HG02759 (cell line): ENCODE measurements around the gene TBC1D9.
A peak's percentile ranks its signal among the peaks of the same experiment; 100 is the strongest.

Source experiments
- ATAC-seq: cut with Tn5 transposase; IDR thresholded peaks from one replicate; pipeline ENCODE4 v1.9.1; 2021; ENCODE audit warnings: mild to moderate bottlenecking, moderate library complexity; ENCODE audit not compliant: unreplicated experiment

Gene TBC1D9

DNA sequence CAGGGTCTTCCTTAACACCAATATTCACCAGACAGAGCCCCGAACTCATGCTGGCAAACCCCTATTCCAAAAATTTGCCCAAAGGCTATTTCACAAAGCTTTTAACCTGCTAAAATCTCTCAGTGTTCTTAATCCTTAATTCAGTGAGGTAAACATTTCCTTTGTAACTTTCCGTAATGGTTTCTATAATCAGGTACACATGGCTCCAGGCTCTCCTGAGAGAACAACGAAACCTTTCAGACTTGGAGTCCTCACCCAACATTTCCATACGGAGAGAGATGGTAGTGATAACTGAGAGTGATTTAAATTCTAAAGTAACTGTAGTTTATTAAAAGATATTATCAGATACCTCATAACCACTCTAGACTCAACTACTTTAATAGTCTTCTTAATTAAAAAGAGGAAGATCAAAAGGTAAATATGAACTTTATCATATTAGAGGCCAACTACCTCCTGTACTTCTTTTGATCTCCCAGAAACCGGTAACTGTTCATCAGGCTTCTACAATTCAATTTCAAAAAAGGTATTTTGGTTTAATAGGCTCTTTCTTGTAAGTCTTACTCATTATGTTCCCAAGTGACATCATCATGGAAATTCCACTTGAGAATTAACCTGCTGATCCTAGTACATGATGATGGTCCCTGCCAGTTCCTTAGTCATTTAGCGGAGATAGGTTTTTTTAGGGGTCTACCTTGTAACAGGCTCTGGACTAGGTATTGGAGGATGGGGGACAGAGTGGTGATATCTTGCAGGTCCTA lies 96.1 kb downstream of the TBC1D9 start:
- no peak for ATAC-seq

- no peak for ATAC-seq
Observed at GRCh38 chr4:140654495-140654814, 101.7 kb downstream of the TBC1D9 start.

DNA sequence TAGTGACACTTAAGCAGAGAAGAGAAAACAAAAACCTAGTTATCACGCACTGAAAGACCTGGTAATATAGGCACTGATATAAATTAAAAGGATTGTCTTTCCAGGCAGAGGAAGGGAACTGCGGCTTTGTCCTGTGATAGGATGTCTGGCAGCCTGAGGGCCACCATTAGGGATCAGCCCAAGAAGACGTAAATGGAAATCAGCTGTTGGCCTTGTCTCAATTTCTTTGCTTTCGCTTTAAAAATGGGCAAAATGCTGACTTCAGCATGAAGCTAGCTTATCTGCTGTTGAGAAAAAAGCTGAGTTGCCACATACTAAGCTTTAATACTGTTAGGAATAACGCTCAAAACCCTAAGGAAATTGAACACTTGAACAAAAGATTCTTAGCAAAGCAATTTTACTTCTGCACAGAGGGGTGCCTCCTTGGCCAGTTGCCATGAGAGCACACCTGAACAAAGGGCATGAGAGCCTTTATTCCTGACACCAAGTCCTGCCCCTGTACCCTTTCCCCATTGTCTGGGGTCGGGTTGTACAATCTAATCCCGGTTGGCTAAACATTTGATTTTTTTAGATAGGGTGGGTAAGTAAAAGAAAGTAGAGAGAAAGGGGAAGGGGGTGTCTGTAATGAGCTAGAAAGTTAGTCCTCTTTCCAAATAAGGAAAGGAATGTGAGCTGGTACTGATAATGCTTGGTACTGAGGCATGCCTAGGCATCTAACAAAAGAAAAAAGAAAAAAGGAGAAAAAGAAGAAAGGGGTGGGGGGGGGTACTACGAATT lies 102.3 kb downstream of the TBC1D9 start:
- no peak for ATAC-seq

DNA sequence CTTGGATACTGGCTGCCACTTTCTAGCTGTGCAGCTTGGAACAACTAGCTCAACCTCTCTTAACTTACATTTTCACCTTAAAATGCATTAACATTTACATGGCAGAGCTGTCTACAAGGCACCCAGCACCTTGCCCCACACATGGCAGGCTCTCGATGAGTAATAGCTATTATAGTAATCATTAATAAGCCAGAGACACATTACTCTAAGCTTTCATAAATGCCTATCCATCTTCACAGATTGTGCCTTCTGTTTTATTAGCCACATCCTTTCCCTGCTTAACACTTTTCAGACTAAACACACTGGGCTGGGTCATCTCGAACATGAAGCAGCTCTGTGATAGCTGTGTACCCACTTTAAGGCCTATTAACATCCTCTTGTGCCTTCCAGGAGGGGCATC lies 103.6 kb downstream of the TBC1D9 start:
- ATAC-seq = no peak

DNA sequence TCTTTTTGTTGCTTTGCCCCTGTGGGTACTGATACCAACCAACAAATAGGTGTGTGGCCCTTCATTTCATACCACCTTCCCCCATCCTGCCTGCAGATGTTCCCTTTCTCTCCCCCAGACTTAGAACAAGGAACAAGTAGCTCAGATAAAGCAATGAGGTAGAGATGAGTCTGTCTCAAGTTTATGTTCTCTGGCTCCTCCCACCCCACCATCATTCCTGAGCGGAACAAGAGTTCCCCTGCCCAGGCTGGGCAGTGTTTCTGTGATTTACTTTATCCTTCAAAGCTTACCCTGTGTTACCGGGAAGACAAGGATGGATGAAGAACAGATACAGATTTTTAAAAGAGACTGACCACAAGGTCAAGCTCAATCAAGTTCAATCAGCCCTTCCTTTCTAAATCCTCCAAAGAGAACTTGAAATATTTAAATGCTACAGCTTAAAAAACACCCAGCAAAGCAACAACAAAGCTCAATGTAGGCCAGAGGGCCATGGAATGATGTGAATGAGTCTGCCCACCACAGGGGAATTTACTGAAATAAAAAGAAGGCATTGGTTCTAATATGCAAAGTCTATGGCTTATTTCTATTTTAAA lies 107.4 kb downstream of the TBC1D9 start:
- no peak for ATAC-seq

DNA sequence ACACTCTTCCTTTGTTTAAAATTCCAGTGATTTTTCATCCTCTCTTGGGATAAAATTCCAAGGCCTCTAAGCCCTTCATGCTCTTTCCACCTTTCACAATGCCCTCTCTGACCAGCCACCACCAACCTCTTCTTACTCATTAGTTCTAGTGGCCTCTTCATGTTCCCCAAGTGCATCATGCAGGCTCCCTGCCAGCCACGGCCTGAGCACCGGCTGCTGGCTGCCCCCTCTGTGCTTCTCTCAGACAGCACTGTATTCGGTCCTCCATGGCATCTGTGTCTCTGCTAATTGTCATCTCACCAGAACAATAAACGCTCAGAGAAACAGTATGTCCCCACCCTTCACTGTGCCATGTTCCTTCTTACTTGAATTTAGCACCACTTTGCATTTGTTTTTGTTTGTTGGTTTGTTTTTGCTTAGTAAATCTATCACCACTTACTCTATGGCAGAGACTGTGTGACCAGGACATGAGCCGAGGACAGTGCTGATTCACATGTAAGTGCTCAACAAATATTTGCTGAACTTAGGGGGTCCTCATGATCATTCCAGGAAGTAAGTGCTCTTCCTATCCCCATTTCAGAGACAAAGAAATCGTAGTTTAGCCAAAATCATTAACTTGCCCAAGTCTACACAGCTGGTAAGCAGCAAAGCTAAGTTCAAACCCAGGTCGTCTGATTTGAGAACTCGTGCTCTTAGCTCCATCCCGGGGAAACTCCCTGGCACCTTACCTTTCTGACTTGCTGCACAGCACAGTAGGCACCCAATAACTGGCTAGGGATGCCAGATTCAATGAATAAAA lies 110.4 kb downstream of the TBC1D9 start:
- no peak for ATAC-seq

- no peak for ATAC-seq
Observed at GRCh38 chr4:140645196-140645595, 111.0 kb downstream of the TBC1D9 start.

DNA sequence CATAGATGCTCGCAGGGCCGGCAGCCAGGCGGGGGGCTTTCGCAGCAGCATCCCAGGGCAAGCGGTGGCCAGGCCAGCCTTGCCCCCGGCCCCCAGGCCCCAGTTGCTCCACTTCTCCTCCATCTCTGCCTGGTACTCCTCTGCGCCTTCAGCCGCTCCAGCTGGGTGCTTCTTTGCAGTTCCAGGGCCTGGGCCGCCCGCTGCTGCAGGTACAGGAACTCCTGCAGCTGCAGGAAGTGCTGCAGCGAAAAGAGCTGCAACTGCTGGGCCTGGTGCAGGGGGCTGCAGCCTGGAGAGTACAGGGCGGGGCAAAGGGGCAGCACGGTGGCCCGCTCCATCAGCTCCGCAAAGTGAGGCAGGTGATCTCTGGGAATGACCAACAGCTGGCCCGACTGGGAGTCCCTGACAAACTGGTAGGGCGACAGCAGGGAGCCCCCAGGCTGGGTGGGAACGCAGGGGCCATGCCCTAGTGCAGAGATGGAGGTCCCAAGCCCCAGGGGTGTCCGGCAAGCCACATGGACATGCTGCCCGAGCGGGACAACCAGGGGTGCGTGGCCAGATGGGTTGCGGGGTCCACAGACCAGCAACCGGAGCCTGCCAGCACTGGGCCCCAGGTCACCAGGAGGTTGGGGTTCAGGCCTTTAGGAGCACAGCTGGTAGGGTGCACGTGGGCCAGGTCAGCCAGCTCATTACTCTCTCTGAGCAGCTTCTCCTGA lies 111.6 kb downstream of the TBC1D9 start:
- no peak for ATAC-seq

DNA sequence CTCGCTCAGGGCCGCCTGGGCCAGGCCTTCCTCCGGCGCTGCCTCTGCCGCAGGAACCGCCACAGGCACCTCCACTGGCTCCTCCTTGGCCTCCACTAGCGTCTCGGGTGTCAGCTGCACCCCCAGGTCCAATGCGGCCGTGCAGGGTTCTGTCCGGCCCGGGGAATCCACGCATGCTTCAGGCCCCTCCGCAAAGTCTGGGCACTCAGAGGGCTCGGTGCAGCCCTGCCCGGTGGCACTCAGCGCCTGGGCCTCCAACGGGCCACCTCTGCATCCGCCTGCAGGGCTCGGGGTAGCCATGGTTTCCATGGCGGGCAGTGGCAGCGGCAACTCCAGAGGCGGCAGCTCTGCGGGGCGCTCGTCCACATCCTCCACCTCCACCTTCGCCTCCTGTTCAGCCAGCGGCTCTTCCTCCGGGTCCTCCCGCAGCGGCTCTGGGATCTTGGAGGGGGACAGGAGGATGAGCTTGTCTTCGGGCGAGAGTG lies 112.6 kb downstream of the TBC1D9 start:
- no peak for ATAC-seq

- ATAC-seq = no peak
Observed at GRCh38 chr4:140642674-140643437, 113.3 kb downstream of the TBC1D9 start.

DNA sequence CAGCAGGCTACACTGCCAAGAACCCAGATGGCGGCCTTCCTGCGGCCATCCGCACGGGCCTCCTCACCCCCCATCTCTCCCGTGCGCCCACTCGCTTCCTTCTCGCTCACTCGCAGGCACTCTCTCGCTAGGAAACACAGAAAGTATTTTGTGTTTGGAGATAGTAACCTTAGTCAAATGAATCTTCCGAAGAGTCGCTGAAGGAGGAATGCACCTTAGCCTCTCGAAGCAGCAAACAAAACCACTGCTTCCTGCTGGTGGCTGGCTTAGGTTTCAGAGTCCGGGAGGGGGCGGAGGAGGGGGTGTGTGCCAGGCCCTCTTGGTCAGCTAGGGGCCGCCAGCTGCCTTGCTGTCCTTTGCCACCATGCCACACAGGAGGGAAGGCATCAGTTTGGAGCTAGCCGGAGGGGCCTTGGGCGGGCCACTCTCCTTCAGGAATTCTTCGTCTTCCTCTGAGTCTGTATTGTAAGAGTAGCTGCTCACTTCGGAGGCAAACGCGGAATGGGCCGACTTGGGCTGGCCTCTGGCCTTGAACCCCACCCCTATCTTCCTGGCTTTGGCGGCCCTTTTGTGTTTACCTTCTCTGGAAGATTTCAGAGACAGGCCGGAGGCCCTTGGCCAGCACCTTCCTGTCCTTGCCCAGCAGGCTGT lies 114.3 kb downstream of the TBC1D9 start:
- ATAC-seq = no peak

GRCh38 chr4:140641105-140641555 lies 115.1 kb downstream of the TBC1D9 start:
- ATAC-seq = no peak

DNA sequence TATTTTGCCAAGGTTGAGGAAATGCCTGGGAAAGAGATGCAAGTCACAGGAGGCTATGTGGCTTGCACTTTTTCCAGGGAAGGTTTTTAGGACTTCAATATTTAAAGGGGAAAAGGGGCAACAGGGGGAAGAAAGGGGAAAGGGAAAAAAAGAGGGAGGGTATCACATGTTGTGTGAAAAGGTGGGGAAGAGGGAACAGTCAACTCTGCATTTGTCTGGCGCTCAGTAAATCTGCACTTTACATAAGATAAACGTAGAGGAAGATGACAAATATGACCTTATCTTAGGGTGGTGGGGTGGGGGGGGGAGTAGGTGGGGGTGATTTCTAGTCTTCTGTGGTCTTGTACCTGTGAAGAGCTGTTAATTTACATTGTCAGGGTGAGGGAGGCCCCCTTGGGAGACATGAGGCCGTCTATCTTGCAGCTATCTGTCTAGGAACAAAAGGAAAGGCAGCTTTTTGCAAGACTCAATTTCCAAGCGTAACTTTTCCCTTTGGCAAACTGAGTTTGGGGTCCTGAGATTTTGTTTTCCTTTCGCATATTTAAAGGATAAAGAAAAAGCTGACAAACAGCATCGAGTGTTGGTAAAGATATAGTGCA lies 115.9 kb downstream of the TBC1D9 start:
- no peak for ATAC-seq

DNA sequence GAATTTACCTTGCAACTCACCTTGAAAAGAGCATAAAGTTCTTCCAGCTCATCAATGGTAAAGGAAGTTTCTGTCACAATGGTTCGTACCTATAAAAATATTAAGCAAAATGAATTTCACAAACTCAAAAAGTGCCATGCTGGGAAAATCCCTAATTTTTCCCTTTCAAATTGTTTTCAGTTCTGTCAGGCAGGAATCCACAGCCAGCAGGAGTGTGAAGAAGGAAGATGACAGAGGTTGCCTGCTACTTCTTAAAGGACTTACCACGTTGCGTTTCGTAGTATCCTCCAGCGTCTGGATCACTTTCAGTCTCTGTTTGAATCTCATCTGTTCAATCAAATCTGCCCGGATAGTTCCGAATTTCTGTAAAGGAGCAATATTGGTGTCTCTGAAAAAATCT lies 117.1 kb downstream of the TBC1D9 start:
- no peak for ATAC-seq

GRCh38 chr4:140637836-140638235 lies 118.3 kb downstream of the TBC1D9 start:
- peak; percentile 86 for ATAC-seq

DNA sequence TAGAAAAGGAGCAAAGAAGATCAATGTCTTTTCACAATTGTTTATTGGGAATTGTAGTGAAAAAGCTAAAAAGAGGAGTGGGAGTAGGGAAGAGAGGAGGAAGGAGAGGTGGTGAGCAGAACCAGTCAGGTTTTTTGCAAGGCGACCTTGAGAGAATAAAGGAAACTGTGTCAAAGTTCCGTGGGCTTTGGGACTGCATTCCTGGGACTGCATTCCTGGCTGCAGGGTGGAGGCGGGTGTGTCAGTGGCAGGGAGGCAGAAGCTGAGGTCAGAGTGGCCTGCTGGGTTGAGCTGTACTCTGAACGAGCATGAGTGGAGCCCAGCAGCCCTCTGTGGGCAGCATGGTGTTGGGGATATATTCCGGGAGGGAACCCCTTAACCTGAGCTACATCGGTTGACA lies 120.6 kb downstream of the TBC1D9 start:
- no peak for ATAC-seq

GRCh38 chr4:140633951-140634350 lies 122.2 kb downstream of the TBC1D9 start:
- ATAC-seq = no peak

- ATAC-seq = no peak
Observed at GRCh38 chr4:140633124-140633523, 123.1 kb downstream of the TBC1D9 start.

- ATAC-seq = no peak
Observed at GRCh38 chr4:140630246-140630645, 125.9 kb downstream of the TBC1D9 start.
